MCF 10A (cell line): ENCODE measurements around the gene INPP5B. TPM values are rescaled to one million over a fixed set of nuclear protein-coding genes. Genes with fewer than 3 reads are reported as not detected.

ENCODE experiments used
- BruUV-seq: library from RNA; stranded (reverse); fragments of 400-500 nt; replicated peaks from 2 replicates; lab custom pipeline; 2021; lab: Mats Ljungman, UMichigan
- CTCF ChIA-PET: fragments of 300-600 bp; sonication (Branson Sonifier 250); formaldehyde crosslinking; extraction: SDS; loops from one replicate; lab custom pipeline; 2021; ENCODE audit warnings: antibody characterized with exemption, inconsistent platforms; lab: Yijun Ruan, JAX
- POLR2A ChIA-PET: fragments of 300-600, 350-650 bp; sonication (Branson Sonifier 250); formaldehyde crosslinking; extraction: SDS; loops from one replicate; lab custom pipeline; 2020; ENCODE audit warnings: antibody characterized with exemption, inconsistent platforms; lab: Yijun Ruan, JAX
- DNase-seq: peaks from one replicate; pipeline ENCODE4 v3.0.0-alpha.2; 2018; ENCODE audit not compliant: unreplicated experiment
- H3K27ac Mint-ChIP-seq: one replicate; pipeline ENCODE4 v1.8.0; 2022; ENCODE audit warnings: mild to moderate bottlenecking, low read depth, mixed read lengths; ENCODE audit not compliant: unreplicated experiment
- H3K27me3 Mint-ChIP-seq: one replicate; pipeline ENCODE4 v1.8.0; 2022; ENCODE audit warnings: mixed read lengths; ENCODE audit not compliant: insufficient read depth, unreplicated experiment
- H3K36me3 Mint-ChIP-seq: one replicate; pipeline ENCODE4 v1.8.0; 2022; ENCODE audit warnings: mild to moderate bottlenecking, moderate library complexity, mixed read lengths; ENCODE audit not compliant: insufficient read depth, unreplicated experiment
- H3K4me1 Mint-ChIP-seq: one replicate; pipeline ENCODE4 v1.8.0; 2022; ENCODE audit warnings: mixed read lengths; ENCODE audit not compliant: insufficient read depth, unreplicated experiment
- H3K4me3 Mint-ChIP-seq: one replicate; pipeline ENCODE4 v1.8.0; 2022; ENCODE audit warnings: mild to moderate bottlenecking, moderate library complexity, mixed read lengths; ENCODE audit not compliant: unreplicated experiment
- H3K9me3 Mint-ChIP-seq: one replicate; pipeline ENCODE4 v1.8.0; 2022; ENCODE audit warnings: mixed read lengths; ENCODE audit not compliant: unreplicated experiment
- intact Hi-C: fragments of 100-400 bp; cut with micrococcal nuclease; formaldehyde crosslinking; loops from 2 replicates; pipeline ENCODE4 v1.14.1; 2022
- total RNA-seq: library from RNA; stranded (reverse); gene quantifications from 2 replicates; pipeline ENCODE4 v1.2.3, GENCODE V29; 2022
- TF ChIP-seq, protein P1 (sequence below): fragments of 200-600 bp; IDR thresholded peaks from one replicate; pipeline ENCODE4 v1.8.0; 2022; ENCODE audit warnings: antibody characterized with exemption, mild to moderate bottlenecking; ENCODE audit not compliant: unreplicated experiment

Gene INPP5B
- total RNA-seq, 1 experiment from 2014 or later: 4.7 TPM

GRCh38 chr1:37859507-37860345 lies 87.1 kb downstream of the INPP5B start, which contains the start of gene MTF1:
TSS of gene MTF1 (minus strand) at chr1:37859592. CDS start at chr1:37857658, 1,934 bp downstream.
- peak within 1 kb of the TSS; percentile 85 for H3K4me3 Mint-ChIP-seq
- ChIA-PET CTCF (interaction anchor here (0.6 to 4.1 kb wide), 47 partner anchors 9 to 1074 kb away, joined by 3 to 29 read pairs (median 4); partner anchors contain the start of genes C1orf122, CDCA8, SF3A3 and YRDC), POLR2A (interaction anchor here (0.6 to 5.1 kb wide), 30 partner anchors 8 to 1615 kb away, joined by 3 to 59 read pairs (median 4); partner anchors contain the start of genes C1orf122, CDCA8, SF3A3 and YRDC)
- H3K27me3 Mint-ChIP-seq: no peaks in the 10 kb centered on the region
- peak within 1 kb of the TSS; percentile 68 for H3K27ac Mint-ChIP-seq
- intact Hi-C loops: loop anchor here (1.0 to 5.0 kb wide), 3 partner anchors 48 to 407 kb away; partner anchors contain the start of gene CDCA8
- H3K9me3 Mint-ChIP-seq: no peaks in the 10 kb centered on the region
- peak; percentile 98 for DNase-seq
- H3K36me3 Mint-ChIP-seq: peaks cover 29% of the 10 kb centered on the region
- peaks cover 12% of the 10 kb centered on the region for H3K4me1 Mint-ChIP-seq
- TSS peak; percentile 81 for BruUV-seq
- TF ChIP-seq, protein P1, sequence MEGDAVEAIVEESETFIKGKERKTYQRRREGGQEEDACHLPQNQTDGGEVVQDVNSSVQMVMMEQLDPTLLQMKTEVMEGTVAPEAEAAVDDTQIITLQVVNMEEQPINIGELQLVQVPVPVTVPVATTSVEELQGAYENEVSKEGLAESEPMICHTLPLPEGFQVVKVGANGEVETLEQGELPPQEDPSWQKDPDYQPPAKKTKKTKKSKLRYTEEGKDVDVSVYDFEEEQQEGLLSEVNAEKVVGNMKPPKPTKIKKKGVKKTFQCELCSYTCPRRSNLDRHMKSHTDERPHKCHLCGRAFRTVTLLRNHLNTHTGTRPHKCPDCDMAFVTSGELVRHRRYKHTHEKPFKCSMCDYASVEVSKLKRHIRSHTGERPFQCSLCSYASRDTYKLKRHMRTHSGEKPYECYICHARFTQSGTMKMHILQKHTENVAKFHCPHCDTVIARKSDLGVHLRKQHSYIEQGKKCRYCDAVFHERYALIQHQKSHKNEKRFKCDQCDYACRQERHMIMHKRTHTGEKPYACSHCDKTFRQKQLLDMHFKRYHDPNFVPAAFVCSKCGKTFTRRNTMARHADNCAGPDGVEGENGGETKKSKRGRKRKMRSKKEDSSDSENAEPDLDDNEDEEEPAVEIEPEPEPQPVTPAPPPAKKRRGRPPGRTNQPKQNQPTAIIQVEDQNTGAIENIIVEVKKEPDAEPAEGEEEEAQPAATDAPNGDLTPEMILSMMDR: peak; percentile 88

DNA sequence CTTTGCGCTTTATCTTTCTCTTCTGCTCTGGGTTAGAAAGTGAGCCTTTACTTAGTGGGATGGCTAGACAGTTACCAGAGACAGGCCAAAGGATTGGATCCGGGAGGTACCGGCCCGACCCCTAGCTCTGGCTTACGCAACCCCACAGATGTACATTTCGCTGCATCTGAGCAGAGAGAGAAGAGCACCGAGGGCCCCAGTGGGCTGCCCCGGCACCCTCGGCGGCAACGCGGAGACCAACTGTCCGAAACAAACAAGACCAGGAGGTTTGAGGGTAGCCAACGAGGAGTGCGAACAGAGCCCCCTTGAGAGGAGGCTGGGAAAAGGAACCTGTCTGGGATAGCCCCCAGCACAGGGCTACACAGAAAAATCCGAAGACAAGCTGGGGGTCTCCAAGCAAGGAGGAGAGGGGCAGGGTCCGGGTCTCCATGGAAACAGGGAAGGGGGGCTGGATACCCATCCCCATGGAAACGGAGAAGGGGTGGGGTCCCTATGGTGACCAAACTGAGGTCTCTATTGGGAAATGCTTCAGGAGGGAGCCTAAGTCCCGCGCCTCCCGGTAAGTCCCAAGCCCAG lies 87.8 kb downstream of the INPP5B start:
- BruUV-seq: TSS peak; percentile 58

GRCh38 chr1:37854406-37854805 lies 92.4 kb downstream of the INPP5B start:
- no peak for DNase-seq
- TF ChIP-seq, protein P1: no peak
- intact Hi-C loops: no loop called here
- BruUV-seq: no TSS peak
- peaks cover 40% of the 10 kb centered on the region for H3K36me3 Mint-ChIP-seq
- H3K4me1 Mint-ChIP-seq: no peaks in the 10 kb centered on the region
- H3K4me3 Mint-ChIP-seq: no peak overlapping the region
- H3K9me3 Mint-ChIP-seq: no peaks in the 10 kb centered on the region
- H3K27ac Mint-ChIP-seq: no peak overlapping the region
- ChIA-PET CTCF (interaction anchor here (0.6 to 1.2 kb wide), 4 partner anchors 33 to 300 kb away, joined by 3 read pairs; partner anchors contain the start of gene SNIP1), POLR2A (interaction anchor here (0.6 to 1.0 kb wide), 2 partner anchors 9 to 1283 kb away, joined by 3 read pairs; no protein-coding TSS in a partner anchor)
- no peaks in the 10 kb centered on the region for H3K27me3 Mint-ChIP-seq

More for the DNA sequence above, 87.8 kb downstream of the INPP5B start:
- DNase-seq: no peak
- Mint-ChIP-seq H3K4me3 (peak overlapping the region; percentile 85), H3K27ac (peak overlapping the region; percentile 68), H3K27me3 (no peaks in the 10 kb centered on the region), H3K9me3 (no peaks in the 10 kb centered on the region), H3K4me1 (peaks cover 7% of the 10 kb centered on the region), H3K36me3 (peaks cover 36% of the 10 kb centered on the region)
- ChIA-PET CTCF (interaction anchor here (0.6 to 4.1 kb wide), 20 partner anchors 8 to 262 kb away, joined by 3 to 29 read pairs (median 4); partner anchors contain the start of genes C1orf122, CDCA8, SF3A3 and YRDC), POLR2A (interaction anchor here (0.6 to 5.1 kb wide), 24 partner anchors 9 to 1614 kb away, joined by 3 to 59 read pairs (median 4); partner anchors contain the start of genes C1orf122, CDCA8, SF3A3 and YRDC)
- TF ChIP-seq, protein P1: no peak
- intact Hi-C loops: loop anchor here (1.0 kb wide), 1 partner anchor 48 kb away; no protein-coding TSS in a partner anchor
